ENCODE results near the gene MAPK8. TPM values are rescaled to one million over a fixed set of nuclear protein-coding genes. Genes with fewer than 3 reads are reported as not detected.
A peak's percentile ranks its signal among the peaks of the same experiment; 100 is the strongest.

Gene MAPK8
- total and polyA plus RNA-seq, 9 of the 15 experiments (the other 6 are each of a cell fraction or from before 2014, with no cell fraction given) = 6.4 to 159 (median 71.0) TPM

GRCh38 chr10:48470115-48470892 lies 163.8 kb downstream of the MAPK8 start (continued):
- TF ChIP-seq RAD21 (CRISPR knock-in tag; conservative IDR thresholded peaks at IDR 0.05 in 1 of 2, IDR thresholded peaks at IDR 0.05 in 1 of 2) (peak; percentile 45 to 63; a peak in 3 of 4 replicates), PKNOX1 (IDR thresholded peaks at IDR 0.05) (peak; percentile 98), RBFOX2 (IDR thresholded peaks at IDR 0.05; ENCODE audit: low read depth, low read length) (peak; percentile 58), E2F3 (CRISPR knock-in tag; IDR thresholded peaks at IDR 0.05) (peak; percentile 57), REST (IDR thresholded peaks at IDR 0.05; ENCODE audit: borderline replicate concordance) (peak; percentile 35), REST (CRISPR knock-in tag; IDR thresholded peaks at IDR 0.05; ENCODE audit: low read depth) (no peak), STAT5B (CRISPR knock-in tag; IDR thresholded peaks at IDR 0.05) (no peak), ETV6 (IDR thresholded peaks at IDR 0.05; ENCODE audit: borderline replicate concordance in 1 of 2, low read depth in 2 of 2, low read length in 1 of 2) (peak; percentile 57 to 84; a peak in 2 of 4 replicates), ETV6 (CRISPR knock-in tag; IDR thresholded peaks at IDR 0.05; ENCODE audit: borderline replicate concordance) (peak; percentile 71; the same call in 1 of the 2 replicates), GATAD2B (IDR thresholded peaks at IDR 0.05; ENCODE audit: borderline replicate concordance) (peak; percentile 96), ATF3 (IDR thresholded peaks at IDR 0.05) (peak; percentile 53; the same call in 1 of the 2 replicates), ATF3 (CRISPR knock-in tag; conservative IDR thresholded peaks at IDR 0.05) (peak; percentile 67; the same call in 1 of the 2 replicates), PREB (CRISPR knock-in tag; IDR thresholded peaks at IDR 0.05) (no peak)

Data from K562 (cell line).